Glomerular visceral epithelial cell (primary cell): Measurements from ENCODE around the gene USP28.
A peak's percentile ranks its signal among the peaks of the same experiment; 100 is the strongest.

Source experiments
- DNase-seq: peaks from one replicate; pipeline ENCODE4 v3.0.0-alpha.2; 2016; ENCODE audit errors: extremely low spot score

The USP28 gene

GRCh38 chr11:113876798-113877669, 1.7 kb upstream of the USP28 start:
- no peak for DNase-seq

GRCh38 chr11:113876074-113876797, 864 bp upstream of the USP28 start:
- no peak for DNase-seq

GRCh38 chr11:113874581-113875233, 665 bp downstream of the USP28 start:
- DNase-seq: peak; percentile 12

GRCh38 chr11:113874096-113874495, 1.3 kb downstream of the USP28 start:
- DNase-seq: no peak

- peak; percentile 4 for DNase-seq
These were observed 2.1 kb downstream of the USP28 start for GRCh38 chr11:113873236-113873626.

GRCh38 chr11:113871336-113871735, 4.0 kb downstream of the USP28 start:
- no peak for DNase-seq

- no peak for DNase-seq
These were observed 7.4 kb downstream of the USP28 start for GRCh38 chr11:113867843-113868503.

- DNase-seq: no peak
These were observed 9.5 kb downstream of the USP28 start for GRCh38 chr11:113865873-113866272.

GRCh38 chr11:113864410-113864809, 11.0 kb downstream of the USP28 start:
- DNase-seq: no peak

GRCh38 chr11:113862435-113862834, 12.9 kb downstream of the USP28 start:
- DNase-seq: no peak

GRCh38 chr11:113859665-113860064, 15.7 kb downstream of the USP28 start:
- no peak for DNase-seq

GRCh38 chr11:113856966-113857759, 18.2 kb downstream of the USP28 start:
- no peak for DNase-seq

GRCh38 chr11:113855803-113856202, 19.6 kb downstream of the USP28 start:
- no peak for DNase-seq

GRCh38 chr11:113850188-113850587, 25.2 kb downstream of the USP28 start:
- no peak for DNase-seq

GRCh38 chr11:113849713-113850112, 25.7 kb downstream of the USP28 start:
- DNase-seq: no peak

GRCh38 chr11:113847580-113847979, 27.8 kb downstream of the USP28 start:
- no peak for DNase-seq

- no peak for DNase-seq
These were observed 28.3 kb downstream of the USP28 start for GRCh38 chr11:113847111-113847510.

GRCh38 chr11:113841691-113842090, 33.7 kb downstream of the USP28 start:
- DNase-seq: no peak

GRCh38 chr11:113840932-113841664, 34.3 kb downstream of the USP28 start:
- no peak for DNase-seq

- no peak for DNase-seq
These were observed 35.5 kb downstream of the USP28 start for GRCh38 chr11:113839842-113840241.
